ENCODE results near the gene TSPAN9.

The TSPAN9 gene

GRCh38 chr12:3150308-3150670 lies 73.1 kb downstream of the TSPAN9 start:
- Histone ChIP-seq H3K36me3 (no peaks in the 10 kb centered on the region; the same call in 1 of the 2 replicates), H3K27me3 (ENCODE audit: insufficient read depth, low read depth, severe bottlenecking) (no peaks in the 10 kb centered on the region)
- TF ChIP-seq, protein P1, sequence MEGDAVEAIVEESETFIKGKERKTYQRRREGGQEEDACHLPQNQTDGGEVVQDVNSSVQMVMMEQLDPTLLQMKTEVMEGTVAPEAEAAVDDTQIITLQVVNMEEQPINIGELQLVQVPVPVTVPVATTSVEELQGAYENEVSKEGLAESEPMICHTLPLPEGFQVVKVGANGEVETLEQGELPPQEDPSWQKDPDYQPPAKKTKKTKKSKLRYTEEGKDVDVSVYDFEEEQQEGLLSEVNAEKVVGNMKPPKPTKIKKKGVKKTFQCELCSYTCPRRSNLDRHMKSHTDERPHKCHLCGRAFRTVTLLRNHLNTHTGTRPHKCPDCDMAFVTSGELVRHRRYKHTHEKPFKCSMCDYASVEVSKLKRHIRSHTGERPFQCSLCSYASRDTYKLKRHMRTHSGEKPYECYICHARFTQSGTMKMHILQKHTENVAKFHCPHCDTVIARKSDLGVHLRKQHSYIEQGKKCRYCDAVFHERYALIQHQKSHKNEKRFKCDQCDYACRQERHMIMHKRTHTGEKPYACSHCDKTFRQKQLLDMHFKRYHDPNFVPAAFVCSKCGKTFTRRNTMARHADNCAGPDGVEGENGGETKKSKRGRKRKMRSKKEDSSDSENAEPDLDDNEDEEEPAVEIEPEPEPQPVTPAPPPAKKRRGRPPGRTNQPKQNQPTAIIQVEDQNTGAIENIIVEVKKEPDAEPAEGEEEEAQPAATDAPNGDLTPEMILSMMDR (IDR thresholded peaks at IDR 0.05; ENCODE audit: low read depth, low read length): no peak

GRCh38 chr12:3150931-3151835 lies 74.0 kb downstream of the TSPAN9 start:
- Histone ChIP-seq H3K9me3 (ENCODE audit: severe bottlenecking) (no peaks in the 10 kb centered on the region), H3K27ac (no peak overlapping the region; the same call in 1 of the 2 replicates), H3K36me3 (no peaks in the 10 kb centered on the region; the same call in 1 of the 2 replicates), H3K4me3 (ENCODE audit: low read depth, low read length) (no peak overlapping the region), H3K27me3 (ENCODE audit: insufficient read depth, low read depth, severe bottlenecking) (no peaks in the 10 kb centered on the region)
- TF ChIP-seq, protein P1 (IDR thresholded peaks at IDR 0.05; ENCODE audit: low read depth, low read length): no peak
- DNase-seq: no peak

More at GRCh38 chr12:3150308-3150670, 73.1 kb downstream of the TSPAN9 start:
- Histone ChIP-seq H3K4me3 (ENCODE audit: low read depth, low read length) (no peak overlapping the region), H3K27ac (no peak overlapping the region), H3K9me3 (ENCODE audit: severe bottlenecking) (no peaks in the 10 kb centered on the region)
- no peak for DNase-seq

DNA sequence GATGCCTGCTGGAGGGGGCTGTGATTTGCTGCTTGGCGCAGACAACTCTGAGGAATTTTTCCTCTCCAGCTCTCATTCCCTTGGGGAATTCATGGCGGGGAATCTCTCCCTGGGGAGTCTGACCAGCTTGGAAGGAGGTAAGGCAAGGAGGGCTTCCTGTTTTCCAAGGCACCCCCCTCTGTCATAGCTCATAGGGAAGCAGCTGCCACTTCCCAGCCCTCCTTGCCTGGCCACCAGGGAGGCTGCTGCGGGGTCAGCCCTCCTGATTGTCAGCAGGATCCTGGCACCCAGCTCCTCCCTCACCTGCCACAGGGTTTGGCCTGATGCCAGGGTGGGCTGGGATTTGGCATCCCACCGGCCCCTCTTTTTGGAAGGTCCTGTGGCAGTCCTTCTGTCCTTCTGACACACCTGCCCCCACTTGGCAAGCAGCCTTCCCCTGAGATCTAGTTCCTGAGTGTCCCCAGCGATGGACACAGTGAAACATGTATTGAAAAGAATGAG lies 74.9 kb downstream of the TSPAN9 start:
- no peak for DNase-seq
- Histone ChIP-seq H3K27me3 (ENCODE audit: insufficient read depth, low read depth, severe bottlenecking) (no peaks in the 10 kb centered on the region), H3K27ac (no peak overlapping the region; the same call in 1 of the 2 replicates), H3K4me3 (ENCODE audit: low read depth, low read length) (no peak overlapping the region), H3K36me3 (no peaks in the 10 kb centered on the region; the same call in 1 of the 2 replicates), H3K9me3 (ENCODE audit: severe bottlenecking) (no peaks in the 10 kb centered on the region)
- TF ChIP-seq, protein P1 (IDR thresholded peaks at IDR 0.05; ENCODE audit: low read depth, low read length): no peak

DNA sequence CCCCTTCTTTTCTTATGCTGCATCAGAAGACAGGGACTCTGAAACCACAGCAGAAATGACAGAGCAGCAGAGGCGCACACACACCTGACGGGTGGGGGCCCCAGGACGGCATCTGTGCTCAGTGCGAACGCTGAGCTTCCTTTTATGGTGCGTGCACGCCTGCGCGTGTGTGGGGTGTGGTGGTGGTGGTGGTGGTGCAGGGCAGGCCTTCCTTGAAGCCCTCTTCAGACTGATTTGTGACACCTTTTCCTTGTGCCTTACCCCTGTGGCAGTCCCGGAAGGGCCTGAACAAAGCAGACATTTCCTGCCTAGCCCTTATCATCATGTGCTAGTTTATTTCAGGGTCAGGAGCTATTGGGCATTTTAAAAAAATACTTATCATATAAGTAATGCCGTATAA lies 75.7 kb downstream of the TSPAN9 start:
- no peak for DNase-seq
- Histone ChIP-seq H3K9me3 (ENCODE audit: severe bottlenecking) (no peaks in the 10 kb centered on the region), H3K27ac (no peak overlapping the region), H3K27me3 (ENCODE audit: insufficient read depth, low read depth, severe bottlenecking) (no peaks in the 10 kb centered on the region), H3K36me3 (no peaks in the 10 kb centered on the region; the same call in none of the 2 replicates), H3K4me3 (ENCODE audit: low read depth, low read length) (no peak overlapping the region)
- TF ChIP-seq, protein P1 (IDR thresholded peaks at IDR 0.05; ENCODE audit: low read depth, low read length): no peak

DNA sequence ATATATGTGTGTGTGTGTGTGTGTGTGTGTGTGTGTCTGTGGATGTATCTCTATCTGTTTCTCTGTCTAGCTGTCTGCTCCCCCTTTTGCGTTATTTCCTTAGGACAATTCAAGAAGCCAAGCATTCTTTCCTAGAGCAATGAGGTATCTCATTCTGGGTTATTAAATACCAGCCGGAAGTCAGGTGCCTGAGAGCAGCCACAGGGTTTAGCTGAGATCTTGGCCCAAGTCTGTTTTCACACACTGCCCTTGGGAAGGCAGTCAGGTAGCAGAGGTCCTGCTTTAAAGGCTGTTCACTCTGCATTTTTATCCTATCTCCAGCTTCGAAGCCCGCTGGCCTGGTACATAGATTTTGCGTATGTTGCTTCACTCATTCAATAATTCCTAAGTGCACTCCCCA lies 76.8 kb downstream of the TSPAN9 start:
- H3K36me3 ChIP-seq: no peaks in the 10 kb centered on the region; the same call in none of the 2 replicates
- DNase-seq: no peak
- TF ChIP-seq, protein P1 (IDR thresholded peaks at IDR 0.05; ENCODE audit: low read depth, low read length): no peak
- H3K27me3 ChIP-seq (ENCODE audit: insufficient read depth, low read depth, severe bottlenecking): no peaks in the 10 kb centered on the region
- H3K4me3 ChIP-seq (ENCODE audit: low read depth, low read length): no peak overlapping the region
- H3K9me3 ChIP-seq (ENCODE audit: severe bottlenecking): no peaks in the 10 kb centered on the region
- H3K27ac ChIP-seq: no peak overlapping the region

Measured in WERI-Rb-1 (cell line).